GM18909 (cell line): ENCODE data around the gene SH3BP4.
"Not testable (repeated sequence)": the region's sequence is repeated elsewhere in the genome, so short reads cannot be mapped to it uniquely, and the experiment has no call there.

Experiments
- ATAC-seq: cut with Tn5 transposase; IDR thresholded peaks from one replicate; pipeline ENCODE4 v1.9.1; 2021; ENCODE audit warnings: mild to moderate bottlenecking; ENCODE audit not compliant: unreplicated experiment, poor library complexity

SH3BP4 gene

DNA sequence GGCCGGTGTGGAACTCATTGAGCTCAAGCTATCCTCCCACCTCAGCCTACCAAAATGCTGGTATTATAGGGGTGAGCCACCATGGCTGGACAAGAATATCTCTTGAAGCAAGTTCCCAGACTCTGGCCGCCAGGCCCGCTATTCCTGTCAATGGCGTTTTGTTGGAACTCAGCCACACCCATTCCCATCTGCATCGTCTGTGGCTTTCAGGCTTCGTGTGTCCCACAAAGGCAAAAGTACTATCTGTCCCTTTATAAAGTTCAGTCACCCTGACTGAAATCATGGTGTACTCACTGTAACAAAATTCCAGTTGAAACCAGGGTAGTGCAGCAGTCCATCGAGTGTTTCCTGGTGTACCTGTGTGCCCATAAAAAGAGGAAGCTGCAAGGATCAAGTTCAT, 96.7 kb downstream of the SH3BP4 start:
- no peak for ATAC-seq

DNA sequence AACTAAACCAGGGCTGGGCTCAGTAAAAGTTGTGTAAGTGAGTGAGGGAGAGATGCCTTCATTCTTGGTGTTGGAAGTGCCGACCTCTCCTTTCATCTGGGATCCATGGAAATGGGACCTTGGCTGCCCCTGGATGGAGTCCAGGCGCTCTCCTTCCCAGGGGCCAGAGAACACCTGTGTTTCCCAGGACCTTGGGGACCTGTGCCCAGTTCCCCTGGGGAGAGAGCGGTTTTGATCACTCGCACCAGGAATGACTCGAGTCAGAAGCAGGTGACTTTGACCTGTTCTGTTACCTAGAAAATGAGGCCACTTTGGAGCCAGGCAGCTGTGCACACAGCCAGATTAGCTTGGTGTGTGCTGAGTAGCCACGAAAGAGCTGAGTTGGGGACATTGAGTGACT, 97.3 kb downstream of the SH3BP4 start:
- ATAC-seq = no peak

DNA sequence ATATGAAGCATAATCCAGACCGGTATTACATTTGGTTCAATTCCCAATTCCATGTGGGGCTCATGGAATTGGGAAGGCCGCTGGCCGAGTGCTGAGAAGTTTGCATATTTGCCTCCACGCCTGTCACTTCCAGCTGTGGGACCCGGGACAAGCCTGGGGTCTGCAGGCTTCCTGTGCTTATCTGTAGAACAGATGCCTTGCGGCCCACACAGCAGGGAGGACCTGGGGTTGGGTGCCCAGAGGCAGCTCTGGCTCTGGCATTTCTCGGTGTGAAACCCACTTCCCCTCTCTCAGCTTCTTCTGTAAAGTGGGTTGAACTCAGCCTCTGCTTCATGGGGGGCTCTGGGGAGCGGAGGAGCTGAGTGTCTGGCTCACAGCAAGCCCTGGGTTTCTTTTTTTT, 97.9 kb downstream of the SH3BP4 start:
- no peak for ATAC-seq

DNA sequence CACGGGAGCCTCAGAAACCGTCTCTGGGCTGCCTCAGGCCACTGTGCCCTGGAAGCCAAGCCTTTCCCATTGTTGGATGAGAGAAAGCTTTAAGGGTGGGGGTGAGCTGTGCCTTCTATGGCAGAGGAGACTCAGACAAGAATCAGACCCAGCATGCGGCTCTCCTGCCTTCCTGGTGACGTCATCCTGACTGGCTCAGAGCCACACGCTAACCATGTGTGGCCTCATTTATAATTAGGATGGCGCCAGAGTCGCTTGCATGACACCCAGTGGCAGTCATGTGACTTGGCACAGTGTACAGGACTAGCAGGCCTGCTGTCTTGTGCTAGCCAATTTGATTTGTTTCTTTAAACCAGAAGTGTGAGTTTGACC, 99.1 kb downstream of the SH3BP4 start:
- ATAC-seq = no peak

DNA sequence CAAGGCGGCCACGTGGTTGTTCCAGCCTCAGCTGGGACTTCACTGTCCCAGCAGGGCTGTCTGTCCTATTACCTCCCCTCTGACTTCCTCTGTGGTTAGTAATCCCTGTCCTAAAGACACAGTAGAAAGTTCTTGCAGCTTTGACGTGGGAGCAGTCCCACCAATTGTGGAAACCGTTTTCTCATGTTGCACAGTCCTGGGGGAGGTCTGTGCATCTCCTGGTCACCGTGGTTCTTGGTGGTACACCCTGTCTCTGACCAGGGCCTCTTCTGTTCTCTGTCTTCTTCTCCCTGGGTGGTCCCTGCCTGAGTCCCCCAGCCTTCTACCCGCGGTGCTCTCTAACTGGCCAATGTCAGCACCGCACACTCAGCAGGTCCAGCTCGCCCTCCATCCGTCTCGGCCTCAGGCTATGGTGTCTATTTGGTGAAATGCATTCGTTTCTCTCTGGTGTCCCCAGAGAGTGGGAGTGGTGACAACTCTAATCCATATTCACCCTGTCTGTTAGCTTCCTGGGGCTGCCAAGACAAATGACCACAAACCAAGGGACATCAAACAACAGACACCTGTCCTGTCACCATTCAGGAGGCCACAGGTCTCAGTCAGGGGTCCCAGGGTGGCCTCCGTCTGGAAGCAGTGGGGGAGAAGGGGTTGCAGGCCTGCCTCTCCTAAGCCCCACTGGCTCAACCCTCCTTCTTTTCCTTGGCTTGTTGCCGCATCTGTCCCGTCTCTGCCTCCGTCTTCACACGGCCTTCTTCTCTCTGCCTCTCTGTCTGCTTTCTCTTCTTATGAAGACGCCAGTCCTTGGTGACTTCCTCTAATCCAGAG, 99.8 kb downstream of the SH3BP4 start:
- ATAC-seq = no peak

DNA sequence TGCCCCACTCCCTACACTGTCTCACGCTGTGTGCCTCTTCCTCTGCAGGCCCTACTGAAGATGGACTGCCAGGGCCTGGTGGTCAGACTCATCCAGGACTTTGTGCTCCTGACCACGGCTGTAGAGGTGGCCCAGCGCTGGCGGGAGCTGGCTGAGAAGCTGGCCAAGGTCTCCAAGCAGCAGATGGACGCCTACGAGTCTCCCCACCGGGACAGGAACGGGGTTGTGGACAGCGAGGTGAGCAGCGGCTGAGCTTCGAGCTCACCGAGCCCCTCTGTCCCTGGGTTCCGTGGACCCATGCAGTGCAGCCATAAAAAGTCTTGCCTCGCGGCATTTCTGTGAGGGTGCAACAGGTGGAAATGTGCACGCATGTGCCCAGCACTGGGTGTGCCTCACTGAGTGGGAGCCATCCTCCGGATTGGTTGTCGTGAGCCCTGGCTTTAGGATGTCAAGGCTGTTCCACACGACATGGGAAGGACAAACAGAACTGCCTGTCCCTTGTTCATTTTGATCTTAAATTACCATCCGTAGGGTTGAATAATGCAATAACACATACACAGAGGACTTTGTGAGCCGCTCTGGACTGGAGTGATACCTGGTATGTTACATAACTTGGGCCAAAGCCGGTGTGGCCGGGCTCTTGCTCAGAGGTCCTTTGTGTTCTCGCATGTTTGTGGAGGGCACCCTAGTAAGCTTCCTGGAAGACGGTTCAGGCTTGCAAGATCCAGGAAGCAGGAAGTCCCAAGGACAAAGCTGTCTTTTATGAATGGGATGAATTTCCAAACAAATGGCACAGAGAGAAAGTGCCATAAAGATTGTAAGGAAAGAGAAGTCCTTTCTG, 100.9 kb downstream of the SH3BP4 start:
- ATAC-seq = no peak

DNA sequence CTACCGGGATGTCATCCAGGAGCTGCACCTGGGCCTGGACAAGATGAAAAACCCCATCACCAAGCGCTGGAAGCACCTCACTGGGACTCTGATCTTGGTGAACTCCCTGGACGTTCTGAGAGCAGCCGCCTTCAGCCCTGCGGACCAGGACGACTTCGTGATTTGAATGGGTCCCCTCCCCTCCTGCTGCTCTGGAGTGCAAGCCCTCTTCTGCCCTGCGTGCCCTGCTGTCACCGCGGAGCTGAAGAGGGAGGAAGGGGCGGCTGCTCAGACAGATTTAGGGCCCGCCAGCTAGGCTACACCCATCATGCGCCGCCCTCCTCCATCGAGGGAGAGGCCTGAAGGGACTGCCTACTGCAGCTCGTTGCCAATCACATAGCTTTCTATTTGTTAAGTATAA, 101.8 kb downstream of the SH3BP4 start:
- no peak for ATAC-seq

DNA sequence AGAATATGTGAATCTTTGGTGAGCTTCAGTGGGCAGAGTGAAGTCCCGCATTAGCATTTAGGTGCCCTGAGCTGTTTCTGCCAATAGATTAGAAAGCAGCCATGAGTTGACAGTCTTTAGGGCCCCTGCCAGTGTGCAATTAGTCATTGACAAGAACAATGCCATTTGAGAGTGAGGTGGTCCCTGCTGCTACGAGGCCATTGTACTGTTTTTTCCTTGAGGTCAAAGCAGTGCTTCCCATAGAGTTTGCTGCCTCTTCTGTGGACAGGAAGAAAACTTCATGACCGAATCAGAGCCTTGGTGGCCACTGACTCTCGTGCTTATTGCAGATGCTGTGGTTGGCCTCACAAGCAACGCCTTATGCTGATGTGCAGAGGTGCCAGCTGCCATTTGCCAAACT, 102.7 kb downstream of the SH3BP4 start:
- ATAC-seq = no peak

DNA sequence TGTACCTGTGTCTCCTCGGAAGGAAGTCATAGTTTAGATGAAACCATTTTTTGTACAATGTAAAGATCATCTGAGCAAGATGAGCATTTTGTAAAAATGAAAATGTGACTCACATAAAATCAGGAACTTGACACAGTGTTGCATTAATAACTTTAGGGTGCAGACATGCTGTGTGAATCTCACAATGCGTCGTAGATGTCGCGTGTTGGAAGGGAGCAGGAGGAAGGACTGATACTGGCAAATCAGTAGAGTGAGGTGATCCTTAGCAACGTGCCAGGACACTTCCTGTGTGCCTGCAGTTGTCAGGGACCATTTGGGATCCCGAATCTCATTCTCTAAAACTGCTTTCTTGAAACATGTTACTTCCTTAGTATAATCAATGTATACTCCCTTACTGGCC, 103.1 kb downstream of the SH3BP4 start:
- no peak for ATAC-seq

DNA sequence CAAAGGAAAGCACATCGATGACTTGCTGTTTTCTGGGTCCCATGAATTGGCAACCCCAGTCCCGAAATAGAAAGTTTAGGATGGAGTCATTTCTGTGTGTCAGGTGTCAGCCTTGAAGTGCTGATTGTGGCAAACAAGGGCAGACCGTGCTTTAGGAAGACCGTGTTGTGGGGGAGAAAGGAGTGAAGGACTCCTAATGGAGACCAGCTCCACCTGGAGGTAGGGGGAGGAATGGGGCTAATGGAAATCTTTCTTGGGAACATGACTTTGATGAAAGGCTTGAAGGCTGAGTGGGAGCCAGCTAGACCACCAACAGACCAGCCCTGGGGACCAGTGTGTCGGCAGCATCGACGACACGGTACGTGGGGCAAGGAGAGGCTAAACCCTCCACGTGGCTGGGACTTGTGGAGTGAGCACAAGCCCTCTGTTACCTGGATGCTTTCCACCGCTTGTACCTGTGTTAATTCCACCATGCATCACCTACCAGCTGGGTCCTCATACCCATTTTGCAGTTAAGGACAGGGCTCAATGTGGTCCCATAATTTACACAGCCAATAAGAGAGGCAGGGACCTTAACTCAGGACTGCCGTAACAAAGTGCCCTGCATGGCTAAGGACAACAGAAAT, 104.2 kb downstream of the SH3BP4 start:
- ATAC-seq = no peak

DNA sequence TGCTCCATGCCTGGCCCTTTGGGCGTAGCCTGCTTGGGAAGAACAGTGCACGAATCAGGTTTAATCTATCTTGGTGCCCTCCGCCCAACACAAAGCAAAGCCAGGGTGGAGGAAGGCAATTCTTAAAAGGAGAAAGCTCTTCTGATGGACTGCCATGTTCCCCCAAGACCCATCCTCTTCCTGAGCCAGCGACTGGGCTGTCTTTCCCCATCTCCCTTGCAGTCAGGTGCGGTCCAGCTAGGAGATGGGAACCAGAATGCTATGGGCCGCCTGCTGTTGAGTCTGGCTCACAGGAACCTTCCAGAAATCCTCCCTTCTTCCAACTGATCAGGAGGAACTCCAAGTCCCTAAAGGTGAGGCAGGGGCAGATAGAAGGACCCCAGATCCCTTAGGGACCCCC, 105.0 kb downstream of the SH3BP4 start:
- no peak for ATAC-seq

DNA sequence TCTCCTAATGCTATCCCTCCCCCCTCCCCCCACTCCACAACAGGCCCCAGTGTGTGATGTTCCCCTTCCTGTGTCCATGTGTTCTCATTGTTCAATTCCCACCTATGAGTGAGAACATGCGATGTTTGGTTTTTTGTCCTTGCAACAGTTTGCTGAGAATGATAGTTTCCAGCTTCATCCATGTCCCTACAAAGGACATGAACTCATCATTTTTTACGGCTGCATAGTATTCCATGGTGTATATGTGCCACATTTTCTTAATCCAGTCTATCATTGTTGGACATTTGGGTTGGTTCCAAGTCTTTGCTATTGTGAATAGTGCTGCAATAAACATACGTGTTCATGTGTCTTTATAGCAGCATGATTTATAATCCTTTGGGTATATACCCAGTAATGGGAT, 105.8 kb downstream of the SH3BP4 start:
- not testable (repeated sequence) for ATAC-seq

DNA sequence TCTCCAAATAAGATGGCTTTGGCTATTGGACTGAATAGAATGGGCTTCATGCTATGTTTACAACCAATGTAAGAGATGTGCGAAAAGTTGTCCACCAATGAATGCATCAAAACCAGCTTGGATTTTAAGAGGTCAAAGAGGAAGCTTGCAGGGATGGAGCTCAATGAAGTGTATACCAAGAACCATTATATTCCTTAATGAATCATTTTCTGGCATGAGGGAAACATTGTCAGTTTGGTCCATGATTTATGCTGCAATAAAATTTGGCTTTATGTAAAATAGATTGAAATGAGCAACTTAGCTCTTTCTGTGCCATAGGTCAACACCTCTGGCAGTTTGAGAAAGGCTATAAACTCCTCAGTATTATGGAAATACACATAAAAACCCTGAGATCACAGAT, 107.3 kb downstream of the SH3BP4 start:
- no peak for ATAC-seq

DNA sequence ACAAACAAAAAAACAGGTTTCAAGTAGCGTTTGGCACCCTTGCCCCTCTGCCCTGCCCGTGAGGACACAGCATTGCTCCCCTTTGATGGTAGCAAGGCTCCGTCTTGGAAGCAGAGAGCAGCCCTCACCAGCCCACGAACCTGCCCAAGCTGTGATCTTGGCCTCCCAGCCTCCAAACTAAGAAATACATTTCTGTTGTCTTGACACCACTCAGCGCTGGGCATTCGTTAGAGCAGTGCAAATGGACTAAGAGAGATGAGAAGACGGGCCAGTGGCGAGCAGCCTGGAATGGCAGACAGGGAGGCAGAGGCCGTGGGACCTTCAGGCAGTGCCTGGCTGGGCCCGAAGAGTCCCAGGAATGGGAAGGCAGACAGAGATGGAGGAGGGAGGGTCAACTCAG, 109.8 kb downstream of the SH3BP4 start:
- ATAC-seq = no peak

DNA sequence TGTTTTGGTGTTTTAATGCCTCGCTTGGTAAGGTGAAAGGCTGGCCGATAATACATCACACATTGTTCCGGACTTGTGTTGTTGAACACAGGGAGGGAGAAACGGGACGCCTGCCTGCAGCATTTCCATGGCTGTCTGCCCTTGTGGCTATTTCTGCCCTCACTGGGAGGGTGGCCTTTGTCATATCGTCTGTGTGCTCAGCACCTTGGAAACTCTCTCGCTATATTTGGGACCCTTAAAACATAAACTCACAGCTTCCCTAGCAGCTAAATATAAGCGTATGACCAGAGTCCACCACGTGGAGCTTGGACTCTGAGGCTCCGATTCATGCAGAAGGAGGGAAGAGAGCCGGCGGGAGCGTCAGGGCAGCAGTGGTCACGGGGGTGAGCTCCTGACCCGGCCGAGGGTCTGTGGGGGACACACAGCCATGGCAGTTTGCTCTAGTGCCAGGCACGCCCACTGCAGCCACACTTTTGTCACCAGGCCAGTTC, 111.7 kb downstream of the SH3BP4 start:
- ATAC-seq = no peak

DNA sequence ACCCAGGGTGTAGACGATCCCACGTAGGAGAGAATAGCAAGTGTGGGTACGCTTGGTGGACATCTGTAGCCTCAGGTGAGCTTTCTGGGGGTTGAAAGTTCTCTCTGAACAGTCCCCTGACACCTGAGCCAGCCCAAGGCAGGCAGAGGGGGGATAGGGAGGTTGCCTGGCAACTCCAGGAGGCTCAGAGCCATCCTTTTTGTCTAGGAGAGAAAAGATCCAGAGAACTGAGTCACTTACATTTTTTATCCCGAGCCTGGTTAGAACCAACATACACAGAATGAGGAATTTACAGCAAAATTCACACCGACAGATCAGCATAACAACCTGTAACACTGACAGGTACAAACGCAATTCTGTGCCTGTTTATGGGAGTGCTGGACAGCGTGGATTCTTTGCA, 113.2 kb downstream of the SH3BP4 start:
- no peak for ATAC-seq

DNA sequence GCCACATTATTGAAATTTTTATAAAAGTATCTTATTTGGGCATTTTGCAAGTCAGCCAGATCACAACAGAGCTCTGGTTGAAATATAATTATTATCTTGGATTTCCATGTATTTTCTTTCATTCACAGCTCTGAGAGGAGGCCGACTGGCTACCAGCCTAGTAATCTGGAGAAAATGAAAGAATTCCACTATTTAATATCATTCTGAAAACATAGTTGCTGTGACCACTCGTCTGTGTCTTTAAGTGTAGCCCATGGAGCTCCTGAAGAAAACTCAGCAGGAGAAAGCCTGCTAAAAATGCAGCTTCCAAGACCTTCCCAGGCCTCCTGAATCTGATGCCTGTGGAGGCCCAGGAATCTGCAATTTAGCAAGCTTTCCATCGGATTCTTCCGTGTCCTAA, 114.7 kb downstream of the SH3BP4 start:
- no peak for ATAC-seq

DNA sequence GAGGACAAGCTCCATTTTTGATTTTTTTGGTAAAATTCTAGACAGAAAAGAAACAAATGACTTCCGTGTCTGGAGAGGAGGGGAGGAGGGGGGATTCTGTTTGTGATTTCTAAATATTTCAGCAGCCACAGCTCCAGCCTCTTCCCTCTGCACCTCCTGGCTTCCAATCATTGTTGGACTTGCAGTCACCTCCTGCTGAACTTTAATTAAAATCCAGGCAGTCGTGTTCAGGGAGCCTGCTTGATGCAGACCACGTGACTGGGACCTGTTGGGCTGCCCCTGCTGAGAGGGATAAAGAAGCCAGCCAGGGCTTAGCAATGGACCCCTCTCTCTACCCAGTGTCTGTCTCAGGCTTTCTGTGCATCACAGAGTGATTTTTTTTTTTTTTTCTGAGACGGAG, 115.1 kb downstream of the SH3BP4 start:
- ATAC-seq = no peak

DNA sequence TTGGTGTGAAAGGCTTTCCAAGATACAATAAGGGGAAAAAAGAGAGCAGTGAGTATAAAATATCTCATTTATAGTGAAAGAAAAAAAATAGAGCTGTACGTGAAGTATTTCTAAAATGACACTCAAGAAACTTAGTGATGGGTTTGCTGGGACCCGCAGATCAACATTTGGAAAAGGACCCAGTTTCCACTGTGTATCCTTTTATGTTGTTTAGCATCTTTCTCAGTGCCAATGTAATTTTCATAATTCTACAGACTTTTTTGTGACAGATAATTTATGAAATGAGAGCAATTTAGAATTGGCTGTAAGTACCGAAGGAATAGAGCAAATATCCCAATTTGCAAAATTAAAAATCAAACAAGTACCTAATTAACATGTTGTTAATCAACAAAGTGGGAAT, 116.9 kb downstream of the SH3BP4 start:
- no peak for ATAC-seq

DNA sequence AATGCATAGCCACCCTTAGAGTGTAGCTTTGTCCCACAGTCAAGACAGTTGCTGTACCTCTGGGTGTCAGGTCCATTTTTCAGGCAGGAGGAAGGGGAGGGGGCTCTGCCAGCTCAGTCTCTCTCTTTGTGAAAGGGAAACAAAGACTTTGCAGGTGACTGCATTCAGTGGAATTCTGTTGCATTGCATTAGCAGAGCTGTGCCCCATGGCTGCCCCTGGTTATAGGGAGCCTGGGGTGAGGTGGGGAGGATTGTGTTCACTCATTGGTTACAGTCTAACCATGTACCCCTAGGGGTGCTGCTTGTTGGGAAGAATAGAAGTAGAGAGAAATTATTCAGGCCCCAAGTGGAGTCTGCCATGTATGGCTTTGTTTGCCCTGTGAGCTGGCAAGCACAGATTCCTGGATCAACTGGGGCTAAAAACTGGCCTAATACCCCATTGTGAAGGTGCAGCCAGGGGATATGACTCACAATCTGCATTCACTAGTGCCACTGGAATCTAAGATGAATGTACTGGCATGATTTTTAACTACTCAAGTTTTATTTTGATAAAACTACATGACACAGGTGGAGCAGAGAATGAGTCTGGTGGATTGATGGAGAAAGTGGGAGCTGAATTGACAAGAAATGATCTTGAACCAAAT, 118.4 kb downstream of the SH3BP4 start:
- no peak for ATAC-seq
